ENCODE data around the gene STPG3.
A peak's percentile ranks its signal among the peaks of the same experiment; 100 is the strongest.
"Not testable (repeated sequence)": the region's sequence is repeated elsewhere in the genome, so short reads cannot be mapped to it uniquely, and the experiment has no call there.

The STPG3 gene

DNA sequence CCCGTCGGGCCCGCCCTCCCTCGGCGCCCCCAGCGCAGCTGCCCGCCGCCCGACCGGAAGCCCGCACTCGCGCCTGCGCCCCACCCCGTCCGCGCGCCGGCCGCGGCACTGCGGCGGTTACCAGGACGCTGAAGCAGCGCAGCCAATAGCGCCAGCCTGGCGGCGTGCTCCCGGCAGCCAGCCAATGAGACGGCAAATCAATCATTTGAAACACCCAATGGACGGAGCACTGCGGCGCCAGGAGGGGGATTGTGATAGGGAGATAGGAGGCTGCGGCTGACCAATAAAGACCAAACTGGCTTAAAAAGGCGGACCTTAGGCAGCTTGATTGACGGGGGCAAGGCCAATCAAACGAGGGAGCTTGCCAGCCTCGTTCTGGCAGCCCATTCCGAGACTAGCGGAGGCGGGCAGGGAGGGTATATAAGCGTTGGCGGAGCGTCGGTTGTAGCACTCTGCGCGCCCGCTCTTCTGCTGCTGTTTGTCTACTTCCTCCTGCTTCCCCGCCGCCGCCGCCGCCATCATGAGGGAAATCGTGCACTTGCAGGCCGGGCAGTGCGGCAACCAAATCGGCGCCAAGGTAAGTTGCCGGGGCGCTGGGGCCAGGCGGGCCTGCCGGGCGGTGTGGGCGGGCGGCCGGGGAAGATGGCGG, 10.1 kb upstream of the STPG3 start, which contains the start of gene TUBB4B:
TUBB4B (plus strand) TSS at position 447 of the 649 bp plus-strand sequence; CDS start at position 521, 74 bp downstream.
- Histone ChIP-seq H3K9ac (ENCODE audit: low read length) (peak within 1 kb of the TSS; percentile 49), H3K4me3 (ENCODE audit: low read length) (peak within 1 kb of the TSS; percentile 84), H3K27ac (ENCODE audit: low read depth, low read length) (peak within 1 kb of the TSS; percentile 96), H3K36me3 (ENCODE audit: control insufficient read depth, insufficient read depth, low read length) (peaks cover 11% of the 10 kb centered on the region), H3K4me1 (ENCODE audit: control insufficient read depth, insufficient read depth, low read length) (peaks cover 18% of the 10 kb centered on the region), H3K27me3 (ENCODE audit: control insufficient read depth, insufficient read depth, low read length) (no peaks in the 10 kb centered on the region)

DNA sequence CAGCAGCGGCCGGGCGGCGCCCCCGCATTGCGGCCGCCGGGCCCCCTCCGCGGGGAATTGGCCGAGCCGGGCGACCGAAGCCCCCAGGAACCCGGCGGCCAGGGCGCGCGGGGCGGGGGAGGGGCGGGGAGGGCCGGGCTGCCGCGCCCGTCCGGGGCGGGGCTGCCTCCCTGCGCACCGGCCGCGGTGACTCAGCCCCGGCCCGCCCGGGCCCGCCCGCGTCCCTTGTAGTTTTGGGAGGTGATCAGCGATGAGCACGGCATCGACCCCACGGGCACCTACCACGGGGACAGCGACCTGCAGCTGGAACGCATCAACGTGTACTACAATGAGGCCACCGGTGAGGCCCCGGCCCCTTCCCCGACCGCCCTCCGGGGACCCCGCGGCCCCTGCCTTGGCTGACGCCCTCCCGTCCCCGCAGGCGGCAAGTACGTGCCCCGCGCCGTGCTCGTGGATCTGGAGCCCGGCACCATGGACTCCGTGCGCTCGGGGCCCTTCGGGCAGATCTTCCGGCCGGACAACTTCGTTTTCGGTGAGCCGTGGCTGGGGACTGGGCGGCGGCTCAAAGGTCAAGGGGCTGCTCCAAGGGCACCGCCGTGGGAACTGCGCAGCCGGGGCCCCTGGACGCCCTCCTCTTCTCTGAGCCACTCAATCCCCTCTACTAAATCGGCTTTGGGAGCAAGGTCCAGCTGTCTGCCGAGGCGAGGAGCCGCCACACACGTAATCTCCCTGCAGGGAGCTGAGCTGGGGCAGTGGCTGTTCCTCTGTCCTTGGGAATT, 9.4 kb upstream of the STPG3 start:
- peaks cover 15% of the 10 kb centered on the region for H3K4me1 ChIP-seq (ENCODE audit: control insufficient read depth, insufficient read depth, low read length)
- peak overlapping the region; percentile 49 for H3K9ac ChIP-seq (ENCODE audit: low read length)
- peak overlapping the region; percentile 89 for H3K27ac ChIP-seq (ENCODE audit: low read depth, low read length)
- H3K36me3 ChIP-seq (ENCODE audit: control insufficient read depth, insufficient read depth, low read length), result peaks cover 11% of the 10 kb centered on the region
- peak overlapping the region; percentile 84 for H3K4me3 ChIP-seq (ENCODE audit: low read length)
- no peaks in the 10 kb centered on the region for H3K27me3 ChIP-seq (ENCODE audit: control insufficient read depth, insufficient read depth, low read length)

DNA sequence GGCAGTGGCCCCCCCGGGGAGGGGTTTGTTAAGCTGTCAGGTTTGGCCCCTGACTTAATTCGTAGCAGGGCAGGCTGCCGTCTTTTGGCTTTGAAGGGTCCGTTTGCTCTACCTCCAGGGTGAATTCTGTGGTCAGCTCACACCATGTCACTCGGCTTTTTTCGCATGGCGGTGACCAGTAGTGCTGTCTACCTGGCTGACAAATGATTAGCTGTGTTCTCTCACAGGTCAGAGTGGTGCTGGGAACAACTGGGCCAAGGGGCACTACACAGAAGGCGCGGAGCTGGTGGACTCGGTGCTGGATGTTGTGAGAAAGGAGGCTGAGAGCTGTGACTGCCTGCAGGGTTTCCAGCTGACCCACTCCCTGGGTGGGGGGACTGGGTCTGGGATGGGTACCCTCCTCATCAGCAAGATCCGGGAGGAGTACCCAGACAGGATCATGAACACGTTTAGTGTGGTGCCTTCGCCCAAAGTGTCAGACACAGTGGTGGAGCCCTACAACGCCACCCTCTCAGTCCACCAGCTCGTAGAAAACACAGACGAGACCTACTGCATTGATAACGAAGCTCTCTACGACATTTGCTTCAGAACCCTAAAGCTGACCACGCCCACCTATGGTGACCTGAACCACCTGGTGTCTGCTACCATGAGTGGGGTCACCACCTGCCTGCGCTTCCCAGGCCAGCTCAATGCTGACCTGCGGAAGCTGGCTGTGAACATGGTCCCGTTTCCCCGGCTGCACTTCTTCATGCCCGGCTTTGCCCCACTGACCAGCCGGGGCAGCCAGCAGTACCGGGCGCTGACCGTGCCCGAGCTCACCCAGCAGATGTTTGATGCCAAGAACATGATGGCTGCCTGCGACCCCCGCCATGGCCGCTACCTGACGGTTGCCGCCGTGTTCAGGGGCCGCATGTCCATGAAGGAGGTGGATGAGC, 8.6 kb upstream of the STPG3 start:
- H3K9ac ChIP-seq (ENCODE audit: low read length), result peak overlapping the region; percentile 49
- H3K36me3 ChIP-seq (ENCODE audit: control insufficient read depth, insufficient read depth, low read length), result peaks cover 11% of the 10 kb centered on the region
- peaks cover 12% of the 10 kb centered on the region for H3K4me1 ChIP-seq (ENCODE audit: control insufficient read depth, insufficient read depth, low read length)
- no peaks in the 10 kb centered on the region for H3K27me3 ChIP-seq (ENCODE audit: control insufficient read depth, insufficient read depth, low read length)
- H3K4me3 ChIP-seq (ENCODE audit: low read length), result peak overlapping the region; percentile 84
- H3K27ac ChIP-seq (ENCODE audit: low read depth, low read length), result peak overlapping the region; percentile 85

DNA sequence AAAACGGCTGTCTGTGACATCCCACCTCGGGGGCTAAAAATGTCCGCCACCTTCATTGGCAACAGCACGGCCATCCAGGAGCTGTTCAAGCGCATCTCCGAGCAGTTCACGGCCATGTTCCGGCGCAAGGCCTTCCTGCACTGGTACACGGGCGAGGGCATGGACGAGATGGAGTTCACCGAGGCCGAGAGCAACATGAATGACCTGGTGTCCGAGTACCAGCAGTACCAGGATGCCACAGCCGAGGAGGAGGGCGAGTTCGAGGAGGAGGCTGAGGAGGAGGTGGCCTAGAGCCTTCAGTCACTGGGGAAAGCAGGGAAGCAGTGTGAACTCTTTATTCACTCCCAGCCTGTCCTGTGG, 7.8 kb upstream of the STPG3 start:
- peaks cover 11% of the 10 kb centered on the region for H3K4me1 ChIP-seq (ENCODE audit: control insufficient read depth, insufficient read depth, low read length)

DNA sequence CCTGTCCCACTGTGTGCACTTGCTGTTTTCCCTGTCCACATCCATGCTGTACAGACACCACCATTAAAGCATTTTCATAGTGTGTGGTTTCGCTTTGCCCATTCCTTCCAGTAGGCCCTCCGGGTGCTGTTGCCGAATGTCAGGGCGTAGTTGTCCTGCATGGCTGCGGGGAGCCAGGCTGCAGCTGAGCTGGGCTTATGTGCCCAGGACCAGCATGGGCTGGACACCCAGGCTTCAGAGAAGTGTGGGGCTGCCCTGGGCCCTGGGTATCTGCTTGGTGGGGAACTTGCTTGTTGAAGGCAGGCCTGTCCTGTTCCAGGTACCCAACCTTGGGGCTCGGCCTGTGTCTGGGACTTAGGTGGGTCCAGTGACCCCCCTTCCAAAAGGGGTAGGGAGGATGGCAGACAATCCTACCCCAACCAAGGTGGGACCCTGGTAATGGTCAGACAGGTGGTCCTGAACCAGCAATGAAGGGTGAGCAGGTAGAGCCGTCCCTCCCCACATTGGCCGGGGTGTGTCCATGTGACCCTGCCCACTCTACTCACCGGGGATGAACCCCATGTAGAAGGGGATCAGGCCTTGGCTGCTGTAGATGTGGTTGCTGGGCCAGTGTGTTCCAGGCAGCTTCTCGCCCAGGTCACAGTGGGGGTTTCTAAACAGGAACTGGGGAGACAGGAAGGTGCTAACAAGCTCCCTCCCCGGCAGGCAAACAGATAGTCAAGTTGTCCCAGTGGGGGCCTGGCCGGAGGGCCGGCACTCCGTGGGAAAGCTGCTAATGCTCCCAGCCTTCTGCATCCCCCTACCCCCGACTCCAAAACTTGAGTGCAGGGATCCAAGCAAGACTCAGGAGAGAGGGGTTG, 7.2 kb upstream of the STPG3 start:
- Histone ChIP-seq H3K27ac (ENCODE audit: low read depth, low read length) (no peak overlapping the region), H3K27me3 (ENCODE audit: control insufficient read depth, insufficient read depth, low read length) (no peaks in the 10 kb centered on the region), H3K4me1 (ENCODE audit: control insufficient read depth, insufficient read depth, low read length) (peaks cover 9% of the 10 kb centered on the region), H3K4me3 (ENCODE audit: low read length) (no peak overlapping the region), H3K36me3 (ENCODE audit: control insufficient read depth, insufficient read depth, low read length) (peaks cover 11% of the 10 kb centered on the region), H3K9ac (ENCODE audit: low read length) (no peak overlapping the region)

More for the DNA sequence above, 7.8 kb upstream of the STPG3 start:
- H3K27ac ChIP-seq (ENCODE audit: low read depth, low read length); H3K27me3 ChIP-seq (ENCODE audit: control insufficient read depth, insufficient read depth, low read length); H3K9ac ChIP-seq (ENCODE audit: low read length): not testable (repeated sequence)
- H3K36me3 ChIP-seq (ENCODE audit: control insufficient read depth, insufficient read depth, low read length), result peaks cover 11% of the 10 kb centered on the region
- peak overlapping the region; percentile 84 for H3K4me3 ChIP-seq (ENCODE audit: low read length)

DNA sequence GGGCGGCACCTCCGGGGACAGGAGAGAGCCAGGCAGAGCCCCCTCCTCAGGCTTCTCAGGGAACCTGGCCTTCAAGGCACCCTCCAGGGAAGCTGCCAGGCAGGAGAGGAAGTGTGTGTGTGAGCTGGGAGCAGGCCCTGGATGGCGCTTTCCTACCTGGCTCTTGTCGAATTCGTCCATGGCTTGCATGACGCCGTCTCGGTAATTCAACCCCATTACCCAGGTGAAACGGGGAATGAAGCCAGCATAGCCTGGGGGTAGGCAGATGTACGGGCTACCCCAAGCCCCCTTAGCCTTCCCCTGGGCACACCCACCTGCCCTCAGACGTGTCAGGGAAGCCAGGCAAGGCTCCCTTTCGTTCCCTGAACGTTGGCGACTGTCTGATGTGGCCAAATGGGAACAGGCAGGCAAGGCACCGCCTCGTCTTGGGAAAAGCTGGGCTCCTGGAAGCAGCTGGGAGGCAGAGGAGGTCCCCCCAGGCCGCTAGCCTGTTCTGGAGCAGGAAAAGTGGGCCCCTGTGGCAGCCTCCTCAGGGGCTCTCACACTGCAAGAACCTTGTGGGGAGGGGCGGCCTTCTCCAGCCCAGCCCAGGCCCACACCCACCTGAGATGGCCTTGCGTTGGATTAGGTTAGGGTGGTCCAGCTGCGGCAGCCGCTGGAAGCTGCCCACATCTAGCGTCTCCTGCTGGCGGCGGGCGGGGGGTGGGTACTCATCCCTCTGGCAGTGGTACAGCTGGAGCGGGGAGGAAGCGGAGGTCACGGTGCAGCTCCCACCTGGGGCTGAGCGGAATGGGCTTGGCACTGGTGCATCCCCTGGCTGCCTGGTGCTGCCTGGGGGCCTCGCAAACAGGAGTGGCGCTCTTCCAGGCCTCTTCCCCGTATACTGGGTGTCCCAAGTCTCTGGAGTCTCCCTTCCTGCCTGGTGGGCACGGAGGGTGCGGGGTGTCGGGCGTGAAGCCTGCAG, 6.3 kb upstream of the STPG3 start:
- H3K27me3 ChIP-seq (ENCODE audit: control insufficient read depth, insufficient read depth, low read length), result no peaks in the 10 kb centered on the region
- no peak overlapping the region for H3K27ac ChIP-seq (ENCODE audit: low read depth, low read length)
- H3K4me1 ChIP-seq (ENCODE audit: control insufficient read depth, insufficient read depth, low read length), result peaks cover 9% of the 10 kb centered on the region
- H3K4me3 ChIP-seq (ENCODE audit: low read length), result no peak overlapping the region
- peaks cover 11% of the 10 kb centered on the region for H3K36me3 ChIP-seq (ENCODE audit: control insufficient read depth, insufficient read depth, low read length)
- no peak overlapping the region for H3K9ac ChIP-seq (ENCODE audit: low read length)

DNA sequence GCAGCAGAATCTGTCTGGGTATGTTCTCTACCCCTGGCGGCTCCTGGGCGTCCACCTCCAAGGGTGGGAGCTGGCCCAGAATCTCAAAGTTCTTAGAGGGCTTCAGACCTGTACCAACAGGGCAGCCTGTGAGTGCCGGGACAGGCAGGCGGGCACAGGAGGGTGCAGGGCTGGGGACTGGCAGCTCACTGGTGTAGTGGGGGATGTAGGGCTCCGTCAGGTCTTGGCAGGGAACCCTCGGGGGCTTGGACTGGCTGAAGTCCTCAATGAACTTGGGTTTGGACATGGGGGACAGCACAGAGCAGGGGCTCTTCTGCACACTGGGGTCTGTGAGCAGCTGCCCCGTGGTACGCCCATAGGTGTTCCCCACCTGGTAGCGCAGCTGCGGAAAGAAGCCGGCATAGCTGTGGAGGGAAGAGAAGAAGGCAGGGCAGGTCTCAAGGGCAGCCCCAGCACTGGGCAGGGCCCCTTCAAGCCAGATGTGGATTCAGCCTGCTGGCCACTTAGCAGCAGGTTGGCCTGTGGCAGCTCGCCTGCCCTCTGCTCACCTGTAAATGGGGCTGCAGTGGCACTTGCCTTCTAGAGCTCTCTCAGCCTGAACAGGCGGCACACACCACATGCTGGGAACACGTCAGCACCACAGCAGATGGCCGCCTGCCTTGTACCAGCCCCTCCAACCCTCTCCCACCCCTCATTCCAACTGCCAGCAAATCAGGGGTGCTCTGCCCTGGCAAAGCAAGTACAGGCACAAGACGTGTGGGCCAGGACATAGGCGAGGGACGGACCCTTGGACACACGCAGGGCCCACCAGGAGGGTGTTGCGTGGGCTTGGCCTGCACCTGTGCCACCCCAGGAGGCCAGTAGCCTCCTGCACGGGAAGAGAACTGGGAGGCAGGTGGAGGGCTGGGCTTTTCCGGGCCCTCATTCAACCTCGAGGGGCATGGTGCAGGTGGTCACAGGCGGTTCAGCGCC, 5.3 kb upstream of the STPG3 start:
- Histone ChIP-seq H3K27me3 (ENCODE audit: control insufficient read depth, insufficient read depth, low read length) (no peaks in the 10 kb centered on the region), H3K4me3 (ENCODE audit: low read length) (no peak overlapping the region), H3K4me1 (ENCODE audit: control insufficient read depth, insufficient read depth, low read length) (peaks cover 9% of the 10 kb centered on the region), H3K27ac (ENCODE audit: low read depth, low read length) (no peak overlapping the region), H3K9ac (ENCODE audit: low read length) (no peak overlapping the region), H3K36me3 (ENCODE audit: control insufficient read depth, insufficient read depth, low read length) (peaks cover 11% of the 10 kb centered on the region)

DNA sequence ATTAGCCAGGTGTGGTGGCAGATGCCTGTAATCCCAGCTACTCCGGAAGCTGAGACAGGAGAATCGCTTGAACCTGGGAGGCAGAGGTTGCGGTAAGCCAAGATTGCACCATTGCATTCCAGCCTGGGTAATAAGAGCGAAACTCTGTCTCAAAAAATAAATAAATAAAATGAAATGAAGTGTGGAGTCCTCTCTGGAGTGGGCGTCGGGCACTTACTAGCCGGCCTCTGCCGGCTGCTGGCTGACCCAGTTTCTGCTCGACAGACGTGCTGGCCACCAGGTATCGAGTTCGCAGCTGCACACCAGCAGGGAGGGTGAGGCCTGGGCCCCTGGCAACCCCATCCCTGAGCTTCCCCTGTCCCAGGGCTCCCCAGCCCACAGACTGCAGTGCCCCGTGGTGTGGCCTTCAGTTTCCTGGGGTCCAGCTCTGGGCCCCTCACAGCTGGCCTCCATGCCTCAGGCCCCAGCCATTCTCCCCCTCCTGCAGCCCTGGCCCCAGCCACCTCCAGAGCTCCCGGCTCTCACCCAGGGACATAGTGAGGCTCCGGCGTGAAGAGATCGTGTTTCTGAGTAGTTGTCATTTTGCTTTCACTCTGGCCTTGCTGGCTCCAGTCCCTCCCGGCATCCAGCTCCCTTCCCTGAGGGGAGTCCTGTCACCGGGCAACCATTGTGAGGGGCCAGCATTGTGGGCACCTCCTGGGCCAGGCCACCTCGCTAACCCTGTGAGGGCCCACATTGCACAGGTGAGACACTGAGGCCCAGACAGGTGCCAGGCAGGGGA, 3.8 kb upstream of the STPG3 start:
- no peak overlapping the region for H3K27ac ChIP-seq (ENCODE audit: low read depth, low read length)
- H3K36me3 ChIP-seq (ENCODE audit: control insufficient read depth, insufficient read depth, low read length), result peaks cover 9% of the 10 kb centered on the region
- H3K4me1 ChIP-seq (ENCODE audit: control insufficient read depth, insufficient read depth, low read length), result peaks cover 6% of the 10 kb centered on the region
- H3K9ac ChIP-seq (ENCODE audit: low read length), result no peak overlapping the region
- no peak overlapping the region for H3K4me3 ChIP-seq (ENCODE audit: low read length)
- H3K27me3 ChIP-seq (ENCODE audit: control insufficient read depth, insufficient read depth, low read length), result no peaks in the 10 kb centered on the region

DNA sequence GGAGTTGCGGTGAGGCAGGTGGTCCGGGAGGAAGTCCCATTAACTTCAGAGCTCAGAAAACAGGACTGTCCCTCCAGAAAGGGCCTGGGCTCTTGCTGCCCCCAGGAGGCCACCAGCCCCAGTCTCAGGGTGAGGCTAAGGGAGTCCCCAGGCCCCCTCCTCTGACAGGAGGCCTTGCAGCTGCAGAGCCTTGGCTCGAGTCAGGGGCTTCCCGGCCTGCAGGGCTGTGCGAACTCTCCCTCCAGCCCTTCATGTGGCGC, 3.2 kb upstream of the STPG3 start:
- H3K27me3 ChIP-seq (ENCODE audit: control insufficient read depth, insufficient read depth, low read length), result no peaks in the 10 kb centered on the region
- H3K4me3 ChIP-seq (ENCODE audit: low read length), result no peak overlapping the region
- H3K4me1 ChIP-seq (ENCODE audit: control insufficient read depth, insufficient read depth, low read length), result peaks cover under 1% of the 10 kb centered on the region
- H3K36me3 ChIP-seq (ENCODE audit: control insufficient read depth, insufficient read depth, low read length), result peaks cover 6% of the 10 kb centered on the region
- no peak overlapping the region for H3K27ac ChIP-seq (ENCODE audit: low read depth, low read length)
- H3K9ac ChIP-seq (ENCODE audit: low read length), result no peak overlapping the region
